HG02763 (cell line): ENCODE data around the gene CFAP410.
"Not testable (repeated sequence)": the region's sequence is repeated elsewhere in the genome, so short reads cannot be mapped to it uniquely, and the experiment has no call there.

Experiments
- ATAC-seq: cut with Tn5 transposase; IDR thresholded peaks from one replicate; pipeline ENCODE4 v1.9.1; 2021; ENCODE audit warnings: mild to moderate bottlenecking, moderate library complexity; ENCODE audit not compliant: unreplicated experiment

Gene CFAP410

GRCh38 chr21:44288251-44289110 lies 50.7 kb downstream of the CFAP410 start:
- ATAC-seq, result no peak

DNA sequence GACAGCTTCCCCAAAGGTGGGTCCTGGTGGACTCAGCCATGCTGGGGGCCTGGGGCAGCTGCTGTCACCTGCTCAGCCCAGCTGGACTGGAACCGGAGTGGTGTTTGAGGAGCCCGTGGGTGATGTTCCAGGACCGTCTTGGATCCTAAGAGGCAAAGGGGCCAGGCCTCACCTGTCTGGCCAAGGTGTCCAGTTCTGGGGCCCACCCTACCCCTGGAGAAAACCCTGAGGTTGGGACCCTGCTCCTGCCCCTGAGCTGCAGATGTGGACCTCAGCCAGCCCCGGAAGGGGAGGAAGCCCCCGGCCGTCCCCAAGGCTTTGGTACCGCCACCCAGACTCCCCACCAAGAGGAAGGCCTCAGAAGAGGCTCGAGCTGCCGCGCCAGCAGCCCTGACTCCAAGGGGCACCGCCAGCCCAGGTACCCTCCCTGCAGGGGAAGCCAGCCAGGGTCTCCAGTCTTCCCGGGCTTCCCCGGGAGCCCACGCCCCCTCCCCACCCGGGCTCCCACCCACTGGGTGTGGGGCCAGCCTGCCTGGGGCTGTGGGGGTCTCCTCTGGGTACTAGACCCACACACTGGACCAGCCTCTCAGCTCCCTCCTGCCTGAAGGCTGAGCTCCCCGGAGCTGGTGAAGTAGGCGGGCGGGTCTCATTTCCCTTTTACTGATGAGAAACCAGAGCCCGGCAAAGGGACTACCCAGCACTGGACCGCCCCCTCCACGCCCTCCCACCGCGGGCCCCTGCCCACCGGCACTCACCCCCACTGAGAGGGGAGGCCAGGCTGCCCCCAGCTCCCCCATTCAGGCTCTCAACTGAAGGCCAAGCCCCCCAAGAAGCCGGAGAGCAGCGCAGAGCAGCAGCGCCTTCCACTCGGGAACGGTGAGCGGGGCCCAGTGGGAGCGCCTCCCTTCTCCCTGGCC lies 52.2 kb downstream of the CFAP410 start:
- no peak for ATAC-seq

GRCh38 chr21:44286086-44286715 lies 53.0 kb downstream of the CFAP410 start:
- ATAC-seq, result no peak

- no peak for ATAC-seq
Observed at GRCh38 chr21:44285138-44285992, 53.8 kb downstream of the CFAP410 start, which contains the start of gene AIRE. Gene AIRE, plus strand, starts transcription at chr21:44285876. Its CDS starts 131 bp downstream, at chr21:44286007.

DNA sequence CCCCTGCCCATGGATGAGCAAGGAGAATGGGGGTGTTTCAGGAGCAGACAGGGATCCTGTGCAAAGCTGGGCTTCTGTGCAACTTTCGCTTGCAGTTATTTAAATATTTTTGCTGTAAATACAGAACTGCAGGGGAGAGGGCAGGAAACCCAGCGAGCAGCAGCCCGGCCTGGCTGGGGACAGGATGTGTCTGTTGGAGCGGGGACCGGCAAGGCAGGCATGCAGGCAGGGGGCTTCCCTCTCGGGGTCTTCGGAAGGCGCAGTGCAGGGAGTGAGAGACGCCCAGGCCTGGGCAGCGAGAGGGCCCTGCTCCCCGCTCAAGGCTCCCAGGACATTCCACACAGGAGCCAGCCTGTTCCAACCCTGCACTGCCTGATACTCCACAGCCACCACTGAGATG lies 55.2 kb downstream of the CFAP410 start:
- ATAC-seq, result no peak

DNA sequence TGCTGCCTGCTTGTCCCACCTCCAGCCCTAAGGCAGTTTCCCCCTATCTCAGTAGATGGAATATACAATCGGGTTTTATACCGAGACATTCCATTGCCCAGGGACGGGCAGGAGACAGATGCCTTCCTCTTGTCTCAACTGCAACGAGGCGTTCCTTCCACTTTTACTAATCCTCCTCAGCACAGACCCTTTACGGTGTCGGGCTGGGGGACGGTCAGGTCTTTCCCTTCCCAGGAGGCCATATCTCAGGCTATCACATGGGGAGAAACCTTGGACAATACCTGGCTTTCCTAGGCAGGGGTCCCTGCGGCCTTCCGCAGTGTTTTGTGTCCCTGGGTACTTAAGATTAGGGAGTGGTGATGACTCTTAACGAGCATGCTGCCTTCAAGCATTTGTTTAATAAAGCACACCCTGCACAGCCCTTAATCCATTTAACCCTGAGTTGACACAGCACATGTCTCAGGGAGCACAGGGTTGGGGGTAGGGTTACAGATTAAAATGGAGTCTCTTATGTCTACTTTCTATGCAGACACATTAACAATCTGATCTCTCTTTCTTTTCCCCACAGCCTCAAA lies 55.9 kb downstream of the CFAP410 start:
- not testable (repeated sequence) for ATAC-seq

GRCh38 chr21:44282370-44282769 lies 56.8 kb downstream of the CFAP410 start:
- ATAC-seq, result no peak

- no peak for ATAC-seq
Observed at GRCh38 chr21:44281801-44282200, 57.4 kb downstream of the CFAP410 start.

DNA sequence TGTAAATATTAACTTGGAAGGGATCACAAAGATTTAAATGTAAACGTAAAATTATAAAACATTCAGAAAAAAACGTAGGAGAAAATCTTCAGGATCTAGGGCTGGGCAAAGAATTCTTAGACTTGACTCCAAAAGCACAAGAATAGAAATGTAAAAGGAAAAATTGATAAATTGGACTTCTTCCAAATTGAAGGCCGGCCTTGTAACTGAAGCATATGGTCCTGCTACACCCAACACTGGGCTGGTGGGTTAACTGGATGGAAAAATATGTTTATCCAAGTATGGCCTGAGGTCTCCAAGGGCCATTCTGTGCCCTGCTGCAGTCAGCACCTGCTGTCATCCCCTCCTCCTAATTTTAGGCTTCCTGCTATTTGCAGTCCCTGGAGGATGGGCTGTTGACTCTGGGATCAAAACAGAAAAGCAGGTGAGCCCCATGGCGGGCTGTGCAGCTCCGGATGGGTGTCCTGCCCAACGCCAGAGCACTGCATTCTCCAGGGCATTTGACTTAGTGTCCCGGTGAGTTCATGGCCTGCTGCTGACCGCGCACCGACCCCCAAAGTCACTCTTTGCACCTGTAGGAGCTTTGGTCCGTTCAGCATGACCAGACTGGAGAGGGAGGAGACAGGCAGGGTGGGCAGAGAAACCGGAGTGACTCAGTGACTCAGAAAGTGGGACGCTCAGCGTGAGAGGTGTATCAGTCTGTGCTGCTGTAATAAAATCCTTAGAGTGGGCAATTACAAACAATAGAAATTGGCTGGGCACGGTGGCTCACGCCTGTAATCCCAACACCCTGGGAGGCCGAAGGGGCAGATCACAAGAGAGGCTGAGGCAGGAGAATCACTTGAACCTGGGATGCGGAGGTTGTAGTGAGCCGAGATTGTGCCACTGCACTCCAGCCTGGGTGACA lies 59.6 kb downstream of the CFAP410 start:
- no peak for ATAC-seq
